AML-193 (cell line): ENCODE results near the gene INPP4B.

Experiments
- DNase-seq, 2 experiments: peaks; one replicate each; lab custom pipeline; 2025; lab: John Stamatoyannopoulos, UW

INPP4B gene

GRCh38 chr4:142129931-142130330, 716.2 kb downstream of the INPP4B start:
- no peak for DNase-seq

DNA sequence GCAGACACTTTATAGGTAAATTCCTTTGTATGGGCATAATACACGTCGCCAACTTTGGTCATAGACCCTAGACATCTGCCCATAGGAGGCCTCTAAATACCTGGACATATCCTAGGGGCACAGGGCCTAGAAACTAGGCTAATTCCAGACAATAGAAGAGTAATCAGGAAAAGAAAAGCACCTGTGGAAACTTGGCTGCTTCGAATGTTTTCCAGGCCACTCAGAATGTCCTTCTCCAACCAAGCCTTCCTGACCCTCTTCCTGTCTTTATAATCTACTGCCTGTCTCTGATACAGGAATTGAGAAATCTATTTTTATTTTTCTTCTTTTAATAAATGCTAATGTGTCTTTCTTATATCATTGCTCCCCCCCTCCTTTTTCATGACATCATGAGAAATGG, 716.6 kb downstream of the INPP4B start:
- no peak for DNase-seq

- no peak for DNase-seq
Observed at GRCh38 chr4:142128529-142128928, 717.6 kb downstream of the INPP4B start.

- peak; percentile 51 to 52 for DNase-seq
Observed at GRCh38 chr4:142126890-142127497, 719.1 kb downstream of the INPP4B start.

DNA sequence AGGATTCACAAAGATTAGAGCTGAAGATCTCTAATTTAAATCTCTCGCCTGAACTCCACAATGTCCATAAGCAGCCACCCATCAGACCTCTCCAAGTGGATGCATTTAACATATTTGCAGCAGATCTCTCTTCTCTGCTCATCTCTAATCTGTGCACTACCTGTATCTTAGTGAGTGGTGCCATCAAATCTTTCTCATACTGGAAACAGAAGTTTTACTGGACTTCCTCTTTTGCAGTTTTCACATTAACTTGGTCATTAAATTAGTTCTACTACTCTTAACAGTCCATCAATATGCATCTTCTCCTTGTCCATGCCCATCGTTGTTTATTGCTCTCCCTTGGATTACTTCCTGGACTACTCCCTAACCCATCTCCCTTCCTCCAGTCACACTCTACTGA, 721.2 kb downstream of the INPP4B start:
- no peak for DNase-seq

DNA sequence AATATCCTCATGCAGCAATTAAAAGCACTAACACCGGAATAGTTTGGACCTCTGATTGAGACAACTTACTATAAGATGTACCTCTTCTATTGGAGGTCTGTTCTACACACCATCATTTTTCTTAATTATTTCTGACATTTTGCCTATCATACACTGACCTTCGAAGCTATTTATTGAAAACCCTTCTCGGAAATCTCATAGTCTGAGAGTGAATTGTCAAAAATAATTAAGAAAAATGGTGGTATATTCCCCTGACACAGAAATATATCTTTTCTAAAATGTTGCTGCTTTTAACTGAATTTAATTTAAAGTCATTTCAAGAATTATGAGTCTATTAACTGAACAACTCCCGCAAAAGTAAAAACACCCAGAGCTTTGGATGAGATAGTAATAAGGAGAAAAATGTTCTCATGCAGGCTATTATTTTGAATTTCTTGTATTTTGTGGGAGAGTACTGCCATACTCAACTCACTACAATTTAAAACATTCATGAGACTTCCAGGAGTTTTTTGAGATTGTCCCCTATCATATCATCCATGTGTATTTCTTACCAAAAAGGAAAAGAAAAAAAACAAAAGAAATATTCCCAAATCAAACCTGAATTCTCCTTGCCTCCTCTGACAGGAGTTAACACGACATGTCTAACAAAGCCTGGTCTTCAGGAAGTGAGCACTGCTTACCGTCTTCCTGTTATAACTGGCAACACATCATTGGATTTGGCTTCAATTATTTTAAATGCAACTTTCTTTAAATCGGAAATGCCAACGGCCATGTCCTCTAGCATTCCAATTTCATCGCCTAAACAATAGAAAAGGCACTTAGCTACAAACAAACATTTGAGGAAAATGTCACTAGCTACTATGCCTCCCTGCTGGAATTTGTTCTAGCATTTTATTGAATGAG, 724.4 kb downstream of the INPP4B start:
- no peak for DNase-seq

DNA sequence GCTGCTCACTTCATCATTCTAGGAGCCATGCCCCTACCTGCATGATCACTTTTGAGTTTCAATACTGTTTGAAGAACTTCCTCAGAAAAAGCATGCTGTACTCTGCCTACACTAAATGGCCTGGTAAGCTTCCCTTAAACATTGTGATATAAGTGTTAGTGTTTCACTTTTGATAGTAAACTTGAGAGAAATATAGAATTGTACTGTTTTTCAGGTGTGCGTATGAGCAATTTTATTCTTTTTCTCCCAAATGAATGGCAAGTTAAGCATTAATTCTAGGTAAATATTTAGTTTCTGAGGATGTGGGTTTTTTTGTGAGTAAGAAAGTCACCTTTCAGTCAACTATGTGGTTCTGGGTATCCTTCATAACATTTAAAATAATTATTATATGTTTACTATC, 725.2 kb downstream of the INPP4B start:
- DNase-seq: no peak

GRCh38 chr4:142112451-142112850, 733.6 kb downstream of the INPP4B start:
- no peak for DNase-seq

DNA sequence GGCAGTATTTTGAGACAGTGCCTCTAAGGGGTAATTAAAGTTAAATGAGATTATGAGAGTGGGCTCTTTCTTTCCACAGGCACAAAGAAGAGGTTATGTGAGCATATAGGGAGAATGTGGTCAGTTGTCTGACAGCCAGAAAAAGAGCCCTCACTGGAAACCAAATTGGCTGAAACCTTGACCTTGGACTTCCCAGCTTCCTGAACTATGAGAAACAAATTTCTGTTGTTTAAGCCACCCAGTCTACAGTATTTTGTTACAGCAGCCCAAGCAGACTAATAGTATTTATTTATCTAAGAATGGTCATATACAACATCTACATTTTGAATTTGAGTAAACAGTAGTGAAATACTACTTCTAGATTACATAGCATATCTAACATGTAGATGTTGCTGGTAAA, 736.0 kb downstream of the INPP4B start:
- no peak for DNase-seq

DNA sequence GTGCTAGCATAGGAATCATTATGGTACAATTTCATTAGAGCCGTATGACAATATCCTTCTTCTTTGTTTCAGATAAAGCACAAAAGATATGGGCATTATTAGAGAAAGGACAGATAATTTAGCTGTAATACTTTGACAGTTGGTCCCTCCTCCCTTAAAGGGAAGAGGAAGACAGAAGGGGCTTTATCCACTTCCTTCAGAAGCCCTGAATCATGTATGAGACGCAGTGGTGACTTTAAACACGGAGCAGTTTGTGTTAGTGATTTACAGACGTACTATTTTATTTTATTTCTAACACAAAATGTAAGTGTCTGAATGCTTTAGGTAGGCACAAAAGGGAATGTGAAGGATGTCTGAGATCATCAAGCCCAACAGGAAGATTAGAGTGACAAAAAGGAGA, 742.1 kb downstream of the INPP4B start:
- no peak for DNase-seq

- no peak for DNase-seq
Observed at GRCh38 chr4:142101401-142101800, 744.7 kb downstream of the INPP4B start.

DNA sequence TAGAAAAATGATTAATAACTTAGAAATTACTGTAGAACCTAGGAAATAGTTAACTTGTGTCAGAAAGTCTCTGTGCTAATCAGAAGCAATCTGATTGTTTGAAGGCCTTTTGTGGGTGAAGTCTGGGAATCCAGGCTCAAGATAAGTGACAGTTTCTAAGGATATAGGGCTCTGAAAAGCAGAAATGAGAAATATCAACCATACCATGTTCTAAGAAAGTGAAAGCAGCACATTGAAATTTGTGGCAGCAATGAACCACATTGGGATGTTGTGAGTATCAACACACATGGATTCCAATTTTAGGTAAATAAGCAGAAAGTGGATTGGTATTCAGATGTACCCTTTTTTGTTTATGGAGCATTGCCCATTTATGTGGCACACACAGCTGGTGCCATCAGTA, 745.2 kb downstream of the INPP4B start:
- DNase-seq: no peak

DNA sequence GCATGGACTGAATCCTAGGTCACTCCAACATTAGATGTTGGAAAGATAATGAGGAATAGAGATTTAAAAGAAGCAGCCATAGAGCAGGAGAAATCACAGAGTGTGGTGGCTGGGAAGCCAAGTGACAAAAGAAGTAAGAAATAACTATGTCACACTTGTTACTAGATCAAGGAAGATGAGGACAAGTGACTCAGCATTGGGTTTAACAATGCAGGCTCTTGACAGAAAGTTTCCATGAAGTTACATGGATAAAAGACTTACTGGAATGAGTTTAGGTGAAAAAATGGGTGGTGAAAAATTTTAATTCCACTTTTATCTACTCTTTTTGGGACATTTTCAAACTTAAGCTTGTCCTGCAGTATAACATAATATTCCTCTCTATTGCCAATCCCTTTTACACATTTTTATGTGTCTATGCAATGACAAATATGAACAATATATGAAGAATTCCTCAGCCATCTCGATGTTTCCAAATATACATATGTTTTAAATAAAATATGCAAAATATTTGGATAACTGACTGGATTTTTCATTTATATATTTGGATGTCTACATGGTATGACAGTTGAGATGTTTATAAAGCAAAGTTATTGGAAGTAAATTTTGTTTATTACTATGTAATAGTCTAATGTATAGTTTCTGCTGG, 747.1 kb downstream of the INPP4B start:
- DNase-seq: no peak

DNA sequence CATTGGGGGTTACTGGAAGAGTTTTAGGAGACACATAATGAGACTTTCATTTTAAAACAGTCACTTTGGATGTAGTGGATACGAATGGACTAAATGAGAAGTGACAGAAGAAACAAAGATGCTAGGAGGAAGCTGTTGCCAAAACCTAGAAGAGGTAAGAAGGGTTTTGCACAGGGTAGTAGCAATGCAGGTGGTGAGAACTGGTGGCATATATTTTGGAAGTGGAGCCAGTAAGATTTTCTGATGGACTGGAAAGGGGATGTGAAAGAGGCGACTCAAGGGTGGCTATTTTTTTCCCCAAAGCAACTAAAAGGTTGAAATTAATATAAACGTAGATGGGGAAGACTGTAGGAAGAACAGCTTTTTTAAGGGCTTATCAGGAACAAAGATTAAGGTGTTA, 747.7 kb downstream of the INPP4B start:
- no peak for DNase-seq

GRCh38 chr4:142097015-142097414, 749.1 kb downstream of the INPP4B start:
- DNase-seq: no peak

GRCh38 chr4:142095886-142096605, 750.1 kb downstream of the INPP4B start:
- no peak for DNase-seq

DNA sequence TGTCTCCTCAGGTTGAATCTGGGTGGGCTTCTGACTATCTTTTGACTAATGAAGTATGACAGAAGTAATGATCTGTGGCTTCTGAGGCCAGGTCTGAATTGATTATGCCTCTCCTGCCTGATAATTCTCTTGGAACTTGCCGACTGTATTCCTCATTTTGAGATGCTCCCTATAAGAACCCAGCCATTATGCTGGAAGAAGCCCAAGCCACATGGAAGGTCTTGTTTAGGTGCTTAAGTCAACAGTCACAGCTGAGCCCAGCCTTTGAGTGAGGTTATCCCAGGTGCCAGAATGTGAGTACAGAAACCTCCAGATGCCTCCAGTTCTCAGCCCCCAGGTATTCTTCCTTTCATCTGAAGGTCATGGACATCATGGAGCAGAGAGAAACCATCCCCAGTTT, 753.2 kb downstream of the INPP4B start:
- DNase-seq: no peak

DNA sequence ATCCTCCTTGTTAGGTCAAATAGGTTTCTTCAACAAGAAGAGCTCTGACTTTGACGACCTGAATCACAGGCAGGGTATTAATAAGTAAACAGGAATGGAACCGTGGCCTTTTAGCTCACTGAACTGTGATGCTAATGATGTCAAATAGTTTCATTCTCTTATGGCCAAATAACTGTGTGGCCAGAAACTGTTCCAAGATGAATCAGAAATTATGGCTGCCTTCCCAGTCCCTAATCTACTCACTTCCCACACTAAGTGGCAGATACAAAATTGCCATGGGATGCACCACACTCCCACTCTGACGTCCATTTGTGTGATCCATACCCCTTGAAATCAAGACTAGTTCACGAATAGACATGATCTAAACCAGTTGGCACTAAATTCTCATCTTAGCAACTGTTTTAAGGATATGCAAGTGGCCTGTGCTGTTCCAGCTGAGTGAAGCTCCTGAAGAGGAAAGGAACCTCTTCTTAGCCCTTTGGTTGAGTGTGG, 754.4 kb downstream of the INPP4B start:
- DNase-seq: no peak

GRCh38 chr4:142091085-142091513, 755.0 kb downstream of the INPP4B start:
- DNase-seq: no peak

DNA sequence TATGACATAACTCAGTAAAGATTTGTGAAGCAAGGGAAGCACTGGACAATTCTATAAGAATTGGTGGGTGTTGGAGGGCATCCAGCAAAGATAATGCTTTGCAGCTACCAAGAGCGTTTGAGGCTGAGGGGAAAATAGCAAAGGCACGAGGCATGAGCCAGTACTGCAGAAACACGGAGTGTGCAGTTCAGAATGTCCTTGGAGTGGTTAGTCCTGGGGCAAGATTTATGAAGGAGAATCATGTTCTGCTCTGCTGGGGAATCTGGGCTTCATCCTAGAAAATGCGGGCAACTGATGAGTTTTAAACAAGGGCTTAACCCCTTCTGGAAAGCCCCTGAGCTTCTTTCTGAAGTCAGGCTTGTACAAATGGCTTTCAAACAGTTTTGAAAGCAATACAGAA, 757.2 kb downstream of the INPP4B start:
- no peak for DNase-seq

DNA sequence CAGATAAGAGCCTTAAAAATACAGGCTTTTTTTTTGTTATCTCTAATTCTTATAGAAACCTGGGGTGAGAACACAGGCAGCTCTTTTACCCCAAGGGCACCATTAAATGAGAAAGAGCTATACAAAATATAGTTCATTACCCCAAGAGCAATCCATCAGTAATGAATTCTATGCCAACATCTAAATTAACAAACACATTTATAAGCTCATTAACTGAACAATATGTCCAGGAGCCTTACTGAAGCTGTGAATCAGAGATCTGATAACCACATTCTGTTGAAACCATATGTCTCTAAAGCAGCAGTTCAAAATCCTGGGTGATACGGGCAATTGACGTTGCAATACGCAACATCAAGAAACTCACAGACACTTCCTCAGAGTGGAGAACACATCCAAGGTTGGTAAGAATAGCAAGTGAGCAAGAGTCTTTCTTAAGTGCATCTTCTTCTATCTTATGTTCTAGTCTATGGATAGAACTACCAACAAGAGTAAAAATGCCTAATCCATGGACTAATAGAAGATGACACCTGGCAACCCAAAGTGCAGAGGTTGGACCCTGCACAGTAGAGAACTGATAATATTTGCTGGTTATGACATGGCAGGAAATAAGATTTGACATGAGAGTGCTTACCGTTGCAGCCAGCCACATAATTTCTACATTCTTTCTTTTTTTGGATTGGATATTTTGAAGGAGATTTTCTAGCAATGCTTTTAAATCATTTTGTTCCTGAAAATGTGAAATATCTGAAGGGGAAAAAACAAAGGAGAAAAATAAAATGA, 760.4 kb downstream of the INPP4B start:
- DNase-seq: no peak
